SK-N-SH treated with all-trans-retinoic acid at 6 μM for 48 hours (cell line): ENCODE results near the gene UST.

Experiments used
- ATAC-seq: fragments of 200-7000 bp; cut with Tn5 transposase; 3 replicates; pipeline ENCODE4 v1.9.1; 2020; ENCODE audit warnings: mild to moderate bottlenecking, moderate library complexity
- ARNTL ChIP-seq: fragments of 450-650 bp; formaldehyde crosslinking; IDR thresholded peaks from 2 replicates; pipeline ENCODE4 v1.5.0; 2020; ENCODE audit warnings: low read depth, mild to moderate bottlenecking, moderate library complexity, borderline replicate concordance
- BACH2 ChIP-seq: fragments of 250-450 bp; sonication (Bioruptor Pico); IDR thresholded peaks from 2 replicates; pipeline ENCODE4 v1.9.0; 2021; ENCODE audit warnings: mild to moderate bottlenecking, borderline replicate concordance
- CREB5 ChIP-seq: fragments of 250-450 bp; sonication (Bioruptor Pico); IDR thresholded peaks from 2 replicates; pipeline ENCODE4 v1.5.1; 2020; ENCODE audit warnings: low read depth, mild to moderate bottlenecking, moderate library complexity
- CSDC2 ChIP-seq: fragments of 250-450 bp; sonication (Bioruptor Pico); IDR thresholded peaks from 2 replicates; pipeline ENCODE4 v1.5.0; 2020; ENCODE audit warnings: mild to moderate bottlenecking, moderate library complexity
- ESRRG ChIP-seq: fragments of 250-450 bp; sonication (Bioruptor Pico); IDR thresholded peaks from 2 replicates; pipeline ENCODE4 v1.6.1; 2021; ENCODE audit warnings: mild to moderate bottlenecking
- GLIS3 ChIP-seq: fragments of 250-450 bp; sonication (Bioruptor Pico); IDR thresholded peaks from 2 replicates; pipeline ENCODE4 v1.5.0; 2020; ENCODE audit warnings: mild to moderate bottlenecking, moderate library complexity
- ISL1 ChIP-seq: fragments of 250-450 bp; sonication (Bioruptor Pico); IDR thresholded peaks from 2 replicates; pipeline ENCODE4 v2.1.2; 2022; ENCODE audit warnings: mild to moderate bottlenecking, moderate library complexity
- OSR1 ChIP-seq: fragments of 250-450 bp; sonication (Bioruptor Pico); IDR thresholded peaks from 2 replicates; pipeline ENCODE4 v1.8.0; 2022; ENCODE audit warnings: moderate library complexity, mild to moderate bottlenecking, inconsistent platforms
- RARB ChIP-seq: fragments of 250-450 bp; sonication (Bioruptor Pico); IDR thresholded peaks from 2 replicates; pipeline ENCODE4 v1.8.0; 2021; ENCODE audit warnings: mild to moderate bottlenecking, moderate library complexity
- SNAI2 ChIP-seq: fragments of 250-450 bp; sonication (Bioruptor Pico); IDR thresholded peaks from 2 replicates; pipeline ENCODE4 v1.5.0; 2020; ENCODE audit warnings: mild to moderate bottlenecking, moderate library complexity
- TCF4 ChIP-seq: fragments of 250-450 bp; sonication (Bioruptor Pico); IDR thresholded peaks from 2 replicates; pipeline ENCODE4 v1.8.0; 2021; ENCODE audit warnings: mild to moderate bottlenecking, moderate library complexity, borderline replicate concordance
- TOX ChIP-seq: fragments of 250-450 bp; sonication (Bioruptor Pico); IDR thresholded peaks from 2 replicates; pipeline ENCODE4 v1.8.0; 2021; ENCODE audit warnings: mild to moderate bottlenecking, moderate library complexity, borderline replicate concordance
- TSHZ2 ChIP-seq: fragments of 250-450 bp; sonication (Bioruptor Pico); IDR thresholded peaks from 2 replicates; pipeline ENCODE4 v1.5.0; 2020; ENCODE audit warnings: mild to moderate bottlenecking, moderate library complexity
- ZC3H10 ChIP-seq: fragments of 250-450 bp; sonication (Bioruptor Pico); IDR thresholded peaks from 2 replicates; pipeline ENCODE4 v1.5.1; 2021; ENCODE audit warnings: mild to moderate bottlenecking, moderate library complexity
- ZFP3 ChIP-seq: fragments of 250-450 bp; sonication (Bioruptor Pico); IDR thresholded peaks from 2 replicates; pipeline ENCODE4 v1.5.0; 2020; ENCODE audit warnings: mild to moderate bottlenecking, moderate library complexity
- ZFP30 ChIP-seq: fragments of 450-650 bp; formaldehyde crosslinking; IDR thresholded peaks from 2 replicates; pipeline ENCODE4 v1.5.0; 2022; ENCODE audit warnings: mild to moderate bottlenecking, moderate library complexity
- ZNF565 ChIP-seq: fragments of 450-650 bp; formaldehyde crosslinking; conservative IDR thresholded peaks from 2 replicates; pipeline ENCODE4 v1.5.0; 2020; ENCODE audit warnings: low read depth, mild to moderate bottlenecking, moderate library complexity
- ZNF70 ChIP-seq: fragments of 450-650 bp; formaldehyde crosslinking; IDR thresholded peaks from 2 replicates; pipeline ENCODE4 v1.5.0; 2020; ENCODE audit warnings: mild to moderate bottlenecking, moderate library complexity
- ZNF8 ChIP-seq: fragments of 450-650 bp; formaldehyde crosslinking; IDR thresholded peaks from 2 replicates; pipeline ENCODE4 v1.5.0; 2020; ENCODE audit warnings: mild to moderate bottlenecking, moderate library complexity
- TF ChIP-seq, protein P1 (sequence below): fragments of 250-450 bp; sonication (Bioruptor Pico); IDR thresholded peaks from 2 replicates; pipeline ENCODE4 v1.8.0; 2020; ENCODE audit warnings: mild to moderate bottlenecking, moderate library complexity, borderline replicate concordance
- TF ChIP-seq, protein P2 (sequence below): fragments of 250-450 bp; sonication (Bioruptor Pico); IDR thresholded peaks from 2 replicates; pipeline ENCODE4 v1.8.0; 2021; ENCODE audit warnings: low read depth, mild to moderate bottlenecking, moderate library complexity, borderline replicate concordance

Gene UST

GRCh38 chr6:149046822-149047246 lies 300.0 kb downstream of the UST start:
- no peak for ATAC-seq
- TF ChIP-seq ARNTL (CRISPR knock-in tag) (no peak), ZNF565 (CRISPR knock-in tag) (no peak), ZFP3 (no peak), BACH2 (CRISPR knock-in tag) (no peak)

DNA sequence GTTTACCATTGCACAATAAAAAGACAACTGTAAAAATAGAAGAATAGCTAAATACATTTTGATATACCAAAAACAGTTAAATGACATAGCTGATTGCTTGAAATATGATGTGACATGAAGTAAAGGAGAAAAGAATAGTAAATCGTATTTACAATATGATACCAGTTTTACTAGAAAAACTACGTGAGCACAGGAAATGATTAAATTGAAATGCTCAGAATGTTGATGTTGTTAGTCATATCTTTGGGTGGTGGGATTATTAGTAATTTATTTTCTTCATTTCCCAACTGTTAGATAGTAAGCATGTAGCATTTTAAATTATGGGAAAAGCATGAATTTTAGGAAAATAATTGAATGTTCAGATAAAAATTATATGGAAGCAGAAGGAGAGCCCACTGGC lies 302.4 kb downstream of the UST start:
- ATAC-seq, result no peak; the same call in 2 of the 3 replicates
- TF ChIP-seq ZFP30 (CRISPR knock-in tag) (no peak), OSR1 (CRISPR knock-in tag) (no peak), ISL1 (no peak), TCF4 (CRISPR knock-in tag) (no peak), ZNF565 (CRISPR knock-in tag) (no peak), SNAI2 (CRISPR knock-in tag) (no peak), GLIS3 (CRISPR knock-in tag) (no peak), TSHZ2 (CRISPR knock-in tag) (no peak), ZNF70 (CRISPR knock-in tag) (no peak), ZC3H10 (CRISPR knock-in tag) (no peak), ZNF8 (no peak), TOX (CRISPR knock-in tag) (no peak), CSDC2 (no peak), ESRRG (CRISPR knock-in tag) (no peak), CREB5 (CRISPR knock-in tag) (no peak), BACH2 (CRISPR knock-in tag) (no peak), ZFP3 (no peak)
- TF ChIP-seq, protein P1, sequence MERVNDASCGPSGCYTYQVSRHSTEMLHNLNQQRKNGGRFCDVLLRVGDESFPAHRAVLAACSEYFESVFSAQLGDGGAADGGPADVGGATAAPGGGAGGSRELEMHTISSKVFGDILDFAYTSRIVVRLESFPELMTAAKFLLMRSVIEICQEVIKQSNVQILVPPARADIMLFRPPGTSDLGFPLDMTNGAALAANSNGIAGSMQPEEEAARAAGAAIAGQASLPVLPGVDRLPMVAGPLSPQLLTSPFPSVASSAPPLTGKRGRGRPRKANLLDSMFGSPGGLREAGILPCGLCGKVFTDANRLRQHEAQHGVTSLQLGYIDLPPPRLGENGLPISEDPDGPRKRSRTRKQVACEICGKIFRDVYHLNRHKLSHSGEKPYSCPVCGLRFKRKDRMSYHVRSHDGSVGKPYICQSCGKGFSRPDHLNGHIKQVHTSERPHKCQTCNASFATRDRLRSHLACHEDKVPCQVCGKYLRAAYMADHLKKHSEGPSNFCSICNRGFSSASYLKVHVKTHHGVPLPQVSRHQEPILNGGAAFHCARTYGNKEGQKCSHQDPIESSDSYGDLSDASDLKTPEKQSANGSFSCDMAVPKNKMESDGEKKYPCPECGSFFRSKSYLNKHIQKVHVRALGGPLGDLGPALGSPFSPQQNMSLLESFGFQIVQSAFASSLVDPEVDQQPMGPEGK (CRISPR knock-in tag), result no peak
- TF ChIP-seq, protein P2, sequence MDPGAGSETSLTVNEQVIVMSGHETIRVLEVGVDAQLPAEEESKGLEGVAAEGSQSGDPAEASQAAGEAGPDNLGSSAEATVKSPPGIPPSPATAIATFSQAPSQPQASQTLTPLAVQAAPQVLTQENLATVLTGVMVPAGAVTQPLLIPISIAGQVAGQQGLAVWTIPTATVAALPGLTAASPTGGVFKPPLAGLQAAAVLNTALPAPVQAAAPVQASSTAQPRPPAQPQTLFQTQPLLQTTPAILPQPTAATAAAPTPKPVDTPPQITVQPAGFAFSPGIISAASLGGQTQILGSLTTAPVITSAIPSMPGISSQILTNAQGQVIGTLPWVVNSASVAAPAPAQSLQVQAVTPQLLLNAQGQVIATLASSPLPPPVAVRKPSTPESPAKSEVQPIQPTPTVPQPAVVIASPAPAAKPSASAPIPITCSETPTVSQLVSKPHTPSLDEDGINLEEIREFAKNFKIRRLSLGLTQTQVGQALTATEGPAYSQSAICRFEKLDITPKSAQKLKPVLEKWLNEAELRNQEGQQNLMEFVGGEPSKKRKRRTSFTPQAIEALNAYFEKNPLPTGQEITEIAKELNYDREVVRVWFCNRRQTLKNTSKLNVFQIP (CRISPR knock-in tag), result no peak

- ATAC-seq, result no peak
- TF ChIP-seq, protein P2 (CRISPR knock-in tag), result no peak
- TF ChIP-seq ARNTL (CRISPR knock-in tag) (no peak), ZNF70 (CRISPR knock-in tag) (no peak), SNAI2 (CRISPR knock-in tag) (no peak), TCF4 (CRISPR knock-in tag) (no peak), RARB (CRISPR knock-in tag) (no peak), ZFP3 (no peak), TSHZ2 (CRISPR knock-in tag) (no peak), ISL1 (no peak)
- TF ChIP-seq, protein P1 (CRISPR knock-in tag), result no peak
Observed at GRCh38 chr6:149050160-149050559, 303.3 kb downstream of the UST start.
